IPS-NIHi7 (cell line): ENCODE data around the gene CEP112.

ENCODE experiments used
- DNase-seq: peaks from one replicate; pipeline ENCODE4 v3.0.0; 2012; ENCODE audit warnings: mixed read lengths; ENCODE audit errors: extremely low spot score

Gene CEP112

DNA sequence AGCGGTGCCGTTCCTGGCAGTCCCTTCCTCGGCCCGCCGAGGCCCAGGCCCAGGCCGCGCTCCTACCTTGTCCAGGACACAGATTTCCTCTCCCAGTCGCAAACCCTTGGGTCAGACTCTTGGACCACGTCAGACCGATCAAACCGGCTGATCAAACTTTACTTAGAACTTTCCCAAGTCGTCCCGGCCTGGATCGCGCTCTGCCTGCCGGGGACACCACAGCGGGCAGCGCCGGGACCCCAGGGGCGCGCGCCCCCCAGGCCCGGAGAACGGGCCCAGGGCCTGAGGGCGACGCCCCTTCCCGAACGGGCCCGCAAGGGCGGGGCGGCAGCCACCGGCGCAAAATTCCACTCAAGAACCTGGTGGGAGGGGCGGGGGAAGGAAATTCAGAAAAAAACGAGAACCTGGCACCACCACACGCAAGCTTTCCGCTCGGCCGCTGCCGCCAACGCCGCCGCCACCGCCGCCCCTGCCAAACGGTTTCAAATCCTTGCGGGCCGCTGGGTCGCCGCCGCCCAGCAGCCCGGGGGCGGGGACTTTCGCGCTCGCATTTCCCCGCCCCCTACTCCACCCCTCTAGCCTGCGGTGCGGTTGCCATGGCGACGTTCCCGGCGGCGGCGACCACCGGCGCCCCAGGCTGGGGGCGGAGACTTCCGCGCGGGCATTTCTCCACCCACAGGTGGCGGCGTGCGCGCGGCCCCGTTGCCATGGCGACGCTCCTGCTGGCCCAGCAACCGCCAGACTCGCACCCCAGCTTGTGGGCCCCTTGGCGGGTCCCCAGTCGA is at the start of gene CEP112:
Gene CEP112 (minus strand): TSS at position 541 of the 785 bp plus-strand sequence.
- peak; percentile 97 for DNase-seq

DNA sequence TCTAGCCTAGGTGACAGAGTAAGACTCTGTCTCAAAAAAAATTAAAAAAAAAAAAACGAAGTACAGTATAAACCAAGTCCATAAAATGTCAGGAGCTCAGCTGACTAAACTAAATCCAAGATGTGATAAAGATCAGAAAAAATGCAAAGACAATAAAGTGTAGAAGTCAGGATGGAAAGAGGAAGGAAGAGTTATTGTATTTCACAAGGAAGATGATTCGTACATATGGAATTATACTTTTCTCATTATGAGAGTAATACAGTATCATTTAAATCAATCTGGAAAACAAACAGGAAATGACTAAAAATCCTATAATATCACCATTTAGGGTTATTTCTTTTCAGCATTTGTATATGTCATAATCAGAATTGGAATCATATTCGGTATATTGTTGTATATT is 48.7 kb upstream of the CEP112 start:
- DNase-seq: no peak

DNA sequence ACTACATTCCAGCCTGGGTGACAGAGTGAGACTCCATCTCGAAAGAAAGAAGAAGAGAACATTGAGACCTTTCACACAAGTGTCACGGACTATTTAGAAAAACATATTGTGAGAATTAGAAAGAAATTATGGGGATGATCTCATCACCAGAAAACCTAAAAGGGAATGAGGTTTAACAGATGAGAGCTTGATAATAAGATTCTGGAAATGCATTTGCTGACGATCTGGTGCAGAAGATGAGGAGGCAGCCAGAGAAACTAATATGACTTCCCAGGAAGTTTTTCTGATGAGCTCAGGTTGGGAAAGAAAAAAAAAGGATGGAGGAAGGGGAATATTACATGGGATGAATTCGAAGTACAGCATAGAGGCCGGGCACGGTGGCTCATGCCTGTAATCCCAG is 48.1 kb upstream of the CEP112 start:
- no peak for DNase-seq

DNA sequence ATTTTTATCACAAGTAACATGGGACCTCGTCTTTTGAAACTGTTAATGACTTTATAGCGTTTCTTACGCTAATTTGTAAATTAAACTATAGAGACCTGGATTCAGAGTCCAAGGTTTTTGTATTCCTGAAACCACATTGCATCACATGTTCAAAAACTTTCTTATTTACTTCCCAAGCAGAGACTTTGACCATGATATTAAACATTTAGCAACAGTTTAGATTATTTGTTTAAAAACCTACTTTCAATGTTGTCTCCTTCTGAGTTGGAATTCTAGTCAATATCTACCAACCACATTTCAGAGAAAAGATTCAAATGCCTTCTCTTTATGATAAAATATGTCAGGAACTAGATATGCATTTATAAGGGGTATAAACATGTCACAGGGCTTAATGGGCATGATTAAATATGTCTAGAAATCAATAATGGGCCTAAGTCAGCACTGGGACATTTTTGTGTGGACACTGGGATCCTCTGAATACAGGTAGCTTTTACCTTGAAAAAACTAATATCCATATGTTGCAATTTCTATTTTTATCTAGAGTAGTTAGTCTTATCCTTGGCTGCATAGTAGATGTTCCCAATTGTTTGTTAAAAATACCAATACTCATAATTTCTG is 43.6 kb upstream of the CEP112 start:
- no peak for DNase-seq

DNA sequence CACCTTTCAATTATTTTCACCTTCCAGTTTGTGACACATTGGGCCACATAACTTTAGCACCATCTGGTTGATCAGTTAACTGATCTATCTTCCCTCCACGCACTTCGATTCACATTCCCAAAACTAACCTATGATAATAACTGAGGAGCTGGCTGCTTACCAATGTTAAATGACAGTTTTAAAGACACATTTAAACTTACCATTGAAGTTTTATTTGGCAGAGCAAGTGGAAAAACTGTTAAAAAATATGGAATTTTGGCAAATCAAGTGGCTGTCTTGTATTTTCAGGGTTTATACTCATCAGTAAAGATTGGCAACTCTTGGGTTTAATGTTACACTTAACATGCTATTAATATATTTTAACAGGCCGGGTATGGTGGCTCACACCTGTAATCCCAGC is 42.7 kb upstream of the CEP112 start:
- DNase-seq: no peak

DNA sequence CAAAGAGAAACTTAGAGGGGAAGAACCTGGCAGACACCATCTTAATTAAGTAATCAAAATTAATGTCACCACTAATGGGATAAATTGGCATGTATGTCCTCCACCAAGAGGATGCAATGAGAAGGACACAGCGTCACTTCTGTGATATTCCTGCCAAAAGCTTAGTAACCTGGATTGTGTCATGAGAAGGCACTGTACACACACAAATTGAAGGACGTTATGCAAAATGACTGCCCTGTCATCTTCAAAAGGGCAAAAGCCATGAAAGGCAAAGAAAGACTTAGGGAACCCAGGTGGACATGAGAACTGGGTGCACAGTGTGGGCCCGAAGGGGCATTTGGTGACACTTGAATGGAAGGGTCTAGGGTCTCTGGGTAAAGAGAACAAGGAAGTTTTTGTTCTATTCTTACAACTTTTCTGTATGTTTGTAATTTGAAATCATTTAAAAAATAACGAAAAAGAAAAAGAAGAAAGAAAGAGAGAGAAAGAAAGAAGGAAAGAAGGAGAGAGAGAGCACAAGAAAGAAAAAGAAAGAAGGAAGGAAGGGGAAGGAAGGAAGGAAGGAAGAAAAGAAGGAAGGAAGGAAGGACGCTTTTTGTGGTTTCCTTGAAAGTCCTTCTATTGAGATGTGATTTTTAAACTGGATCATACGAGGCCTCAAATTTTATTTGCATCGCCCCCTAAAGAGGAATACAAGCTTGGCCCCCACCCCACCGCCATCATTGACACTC is 41.3 kb upstream of the CEP112 start:
- DNase-seq: no peak

DNA sequence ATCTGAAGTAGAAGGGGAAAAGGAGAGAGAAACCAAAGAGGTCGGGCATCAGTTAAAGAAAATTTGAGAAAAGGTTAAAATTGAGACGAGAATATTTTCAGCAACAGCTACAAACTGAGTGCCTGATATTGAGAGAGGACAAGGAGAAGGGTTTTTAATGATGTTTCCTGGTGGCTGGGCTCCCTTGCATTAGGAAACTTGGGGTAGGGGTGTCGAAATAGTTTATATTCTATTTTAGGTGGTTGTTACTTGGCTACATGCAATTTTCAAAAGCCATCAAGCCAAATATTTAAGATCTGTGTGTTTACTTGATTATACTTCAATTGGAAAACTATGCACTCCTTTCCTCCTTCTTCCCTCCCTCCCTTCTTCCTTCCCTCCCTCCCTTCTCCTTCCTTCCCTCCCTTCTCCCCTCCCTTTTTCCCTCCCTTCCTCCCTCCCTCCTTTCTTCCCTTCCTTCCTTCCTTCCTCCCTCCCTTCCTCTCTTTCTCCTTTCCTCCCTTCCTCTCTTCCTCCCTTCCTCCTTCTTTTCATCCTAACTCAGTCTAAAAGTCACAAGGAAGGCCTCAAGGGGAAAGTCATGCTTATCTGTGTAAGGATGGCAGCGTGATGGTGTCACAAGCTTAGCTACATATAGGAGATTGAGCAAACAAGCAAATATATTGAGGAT is 39.1 kb upstream of the CEP112 start:
- no peak for DNase-seq

DNA sequence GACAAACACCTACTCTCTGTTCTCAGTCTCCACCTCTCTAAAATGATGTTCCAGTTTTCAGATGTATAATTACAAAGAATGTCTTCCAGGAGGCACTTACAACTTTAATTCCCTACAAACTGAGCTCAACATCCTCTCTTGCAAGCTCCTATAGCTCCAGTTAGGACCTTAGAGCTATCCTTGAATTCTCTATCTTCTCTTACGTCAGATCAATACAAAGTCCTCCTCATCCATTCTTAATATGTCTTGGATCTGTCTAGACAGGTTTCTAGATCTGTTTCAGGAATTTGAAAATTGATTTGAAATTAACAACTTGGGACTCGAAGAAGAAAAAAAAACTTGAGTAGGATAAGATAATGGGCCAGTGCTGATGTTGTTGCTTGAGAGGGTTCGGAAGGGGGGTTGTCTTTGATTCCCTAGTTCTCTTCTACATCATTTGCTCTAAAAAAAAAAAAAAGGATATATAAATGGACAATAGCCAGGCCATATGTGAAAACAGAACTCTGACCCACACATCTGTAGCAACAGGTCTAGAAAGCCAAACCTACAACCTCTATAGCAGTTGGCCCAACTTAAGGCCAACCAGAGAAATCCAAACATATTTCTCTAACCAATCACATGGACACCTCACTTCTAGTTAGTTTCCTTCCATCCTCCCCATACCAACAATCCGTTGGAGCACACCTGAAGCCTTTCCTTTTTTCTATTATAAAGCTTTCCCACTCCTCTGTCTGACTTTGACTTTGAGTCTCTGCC is 38.0 kb upstream of the CEP112 start:
- DNase-seq: no peak

DNA sequence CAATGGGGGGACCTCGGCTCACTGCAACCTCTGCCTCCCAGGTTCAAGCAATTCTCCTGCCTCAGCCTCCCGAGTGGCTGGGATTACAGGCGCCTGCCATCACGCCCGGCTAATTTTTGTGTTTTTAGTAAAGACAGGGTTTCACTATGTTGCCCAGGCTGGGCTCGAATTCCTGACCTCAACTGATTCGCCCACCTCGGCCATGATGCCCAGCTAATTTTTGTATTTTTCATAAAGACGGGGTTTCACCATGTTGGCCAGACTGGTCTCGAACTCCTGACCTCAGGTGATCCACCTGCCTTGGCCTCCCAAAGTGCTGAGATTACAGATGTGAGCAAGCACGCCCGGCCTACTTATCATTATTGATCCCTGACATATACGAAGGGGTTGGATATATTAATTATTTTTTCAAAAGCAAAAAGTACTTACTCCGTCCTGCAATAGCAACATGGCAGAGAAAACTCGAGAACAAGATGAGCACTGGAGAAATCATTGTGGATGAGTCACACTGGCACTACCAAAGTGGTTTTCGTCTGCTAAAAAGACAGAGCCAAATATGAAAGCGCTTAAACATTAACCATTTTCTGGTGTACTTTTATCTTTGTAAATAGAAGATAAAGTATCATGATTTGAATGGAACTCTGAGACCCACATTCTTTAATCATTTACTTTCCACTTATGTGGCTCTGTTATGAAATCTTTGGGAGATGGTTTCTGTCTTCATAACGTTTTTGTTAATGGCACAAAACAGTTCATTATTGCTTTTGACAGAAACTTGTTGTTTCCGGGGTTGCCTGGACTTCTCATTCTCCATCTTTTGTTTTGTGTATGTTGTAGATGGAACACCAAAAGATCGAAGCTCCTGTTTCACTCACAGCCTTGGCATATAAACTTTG is 37.2 kb upstream of the CEP112 start, which contains the start of gene APOH:
Gene APOH (minus strand): TSS at position 529 of the 896 bp plus-strand sequence. CDS start 36 bp downstream, at position 493.
- no peak for DNase-seq

DNA sequence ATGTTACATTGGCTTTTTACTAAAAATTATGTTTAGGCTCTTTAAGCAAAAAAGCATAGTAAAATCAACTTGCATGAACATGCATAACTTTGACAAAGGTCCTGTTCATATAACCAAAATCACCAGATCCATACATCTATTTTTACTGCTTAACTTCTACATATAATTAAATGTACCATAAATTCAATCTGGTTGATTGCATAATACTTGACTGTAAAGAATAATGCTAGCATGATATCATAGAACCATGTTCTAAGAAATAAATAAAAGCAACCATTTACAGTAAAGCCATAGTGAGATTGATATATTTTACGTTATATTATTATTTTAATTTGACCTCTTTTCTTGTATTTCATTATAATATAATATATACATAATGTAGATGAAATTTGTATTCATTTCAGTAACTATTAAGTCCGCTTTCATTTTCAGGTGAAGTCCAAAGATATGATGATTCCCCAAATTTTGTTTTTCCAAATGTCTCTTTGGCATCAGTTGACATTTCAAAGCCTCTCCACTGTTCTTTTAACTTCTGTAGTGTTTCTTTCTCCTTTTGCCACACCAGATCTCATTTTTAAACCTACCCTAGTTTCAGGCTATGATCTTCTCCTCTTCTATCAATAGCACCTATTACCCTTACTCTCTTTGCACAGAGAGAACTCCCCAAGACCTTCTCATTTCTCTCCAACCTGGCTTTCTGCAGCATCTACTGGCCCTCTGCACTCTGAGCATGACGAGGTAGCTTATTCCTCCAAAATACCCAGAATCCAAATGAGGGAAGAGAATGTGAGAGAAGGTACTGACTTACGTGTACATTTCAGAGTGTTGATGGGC is 35.5 kb upstream of the CEP112 start:
- DNase-seq: no peak

DNA sequence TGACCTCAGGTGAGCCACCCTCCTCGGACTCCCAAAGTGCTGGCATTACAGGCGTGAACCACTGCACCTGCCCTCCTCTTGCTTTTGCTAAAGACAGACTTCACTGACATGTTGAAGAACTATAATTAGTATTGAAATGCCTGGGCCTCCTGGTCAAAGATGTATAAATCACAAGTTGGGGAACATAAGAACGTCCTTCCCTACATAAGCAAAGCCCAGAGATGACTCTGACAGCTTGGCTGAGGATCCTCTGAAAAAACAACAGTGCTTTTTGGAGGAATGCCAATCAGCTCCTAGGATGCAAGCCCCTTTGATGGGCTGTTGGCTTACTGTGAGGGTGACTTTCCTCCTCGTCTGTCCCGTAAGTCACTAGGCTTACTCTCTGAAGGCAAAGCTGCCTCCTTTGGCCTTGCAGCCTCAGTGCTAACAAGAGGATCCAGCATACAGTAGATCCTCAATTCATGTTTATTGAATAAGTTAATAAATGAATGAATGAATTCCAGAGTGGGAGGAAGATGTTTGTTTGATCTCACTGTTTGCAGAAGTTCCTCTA is 30.9 kb upstream of the CEP112 start:
- no peak for DNase-seq

DNA sequence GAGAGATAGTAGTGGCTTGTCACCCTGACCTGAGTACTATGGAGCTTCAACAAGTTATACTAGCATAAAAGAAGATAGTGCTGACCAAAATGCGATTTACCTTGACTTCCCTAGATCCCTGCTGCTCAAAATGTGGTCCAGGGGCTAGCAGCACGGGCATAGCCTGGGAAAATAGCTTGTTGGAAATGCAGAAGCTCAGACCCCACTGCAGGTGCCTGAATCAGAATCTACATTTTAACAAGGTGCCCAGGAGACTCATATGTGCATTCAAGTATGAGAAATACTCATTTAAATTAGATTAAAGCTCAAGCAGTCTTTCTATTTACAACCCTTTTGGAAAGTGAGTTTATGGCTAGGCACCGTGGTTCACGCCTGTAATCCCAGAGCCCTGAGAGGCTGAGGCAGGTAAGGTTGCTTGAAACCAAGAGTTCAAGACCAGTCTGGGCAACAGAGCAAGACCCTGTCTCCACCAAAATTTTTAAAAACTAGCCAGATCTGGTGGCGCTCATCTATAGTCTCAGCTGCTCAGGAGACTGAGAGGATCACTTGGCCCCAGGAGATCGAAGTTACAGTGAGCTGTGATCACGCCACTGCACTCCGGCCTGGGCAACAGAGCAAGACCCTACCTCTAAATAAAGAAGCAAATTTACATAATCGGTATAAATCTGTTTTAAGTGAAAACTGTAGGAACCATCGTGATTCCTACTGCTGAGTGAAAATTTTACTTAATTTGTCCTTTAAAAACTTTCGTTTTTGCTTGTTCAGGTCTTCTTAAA is 30.0 kb upstream of the CEP112 start:
- no peak for DNase-seq

DNA sequence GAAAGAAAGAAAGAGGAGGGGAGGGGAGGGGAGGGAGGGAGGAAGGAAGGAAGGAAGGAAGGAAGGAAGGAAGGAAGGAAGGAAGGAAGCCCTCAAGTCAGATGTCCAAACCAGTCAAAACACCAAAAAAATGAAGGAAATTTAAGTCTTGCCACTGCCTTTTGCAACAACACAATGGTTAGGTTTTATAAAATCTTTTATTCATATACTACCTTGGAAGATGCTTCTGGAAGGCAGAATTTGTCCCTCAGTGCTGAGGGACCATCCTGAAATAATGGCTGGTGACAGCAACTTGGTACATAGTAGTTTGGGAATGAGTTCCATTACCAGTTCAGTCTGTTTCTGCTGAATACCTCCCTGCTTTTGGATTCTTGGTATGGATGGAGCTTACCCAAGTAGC is 29.4 kb upstream of the CEP112 start:
- no peak for DNase-seq

DNA sequence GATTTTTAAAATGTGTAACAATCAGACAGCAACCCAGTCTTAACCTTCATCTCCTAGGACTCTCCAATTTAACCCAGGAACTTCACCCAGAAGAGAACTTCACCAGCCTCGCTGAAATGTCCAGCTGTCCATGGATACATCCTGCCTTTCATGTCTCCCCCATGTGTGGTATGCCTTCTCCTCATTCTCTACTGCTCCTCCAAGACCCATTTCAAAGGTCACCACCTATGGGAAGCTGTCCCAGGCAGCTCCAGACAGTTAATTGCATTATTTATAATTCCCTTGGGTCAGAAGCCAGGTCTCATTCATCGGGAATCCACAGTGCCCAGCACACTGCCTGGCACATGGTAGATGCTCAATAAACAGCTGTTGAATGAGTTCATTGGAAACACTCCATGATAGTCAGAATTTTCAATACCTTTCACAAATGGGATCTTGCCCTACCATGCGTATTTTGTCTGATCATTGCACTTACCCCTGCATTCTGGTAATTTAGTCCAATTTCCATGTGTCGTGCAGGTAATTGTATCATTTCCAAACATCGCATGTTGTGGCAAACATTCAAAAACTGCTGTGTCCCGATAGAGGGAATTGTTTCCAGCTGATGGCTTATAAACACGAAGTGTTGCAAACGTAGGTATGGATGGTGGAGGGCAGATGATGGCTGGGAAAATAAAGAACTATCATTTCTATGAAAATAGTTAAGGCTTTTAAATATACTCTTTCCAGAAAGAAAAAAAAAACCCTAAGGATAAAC is 28.3 kb upstream of the CEP112 start:
- no peak for DNase-seq

DNA sequence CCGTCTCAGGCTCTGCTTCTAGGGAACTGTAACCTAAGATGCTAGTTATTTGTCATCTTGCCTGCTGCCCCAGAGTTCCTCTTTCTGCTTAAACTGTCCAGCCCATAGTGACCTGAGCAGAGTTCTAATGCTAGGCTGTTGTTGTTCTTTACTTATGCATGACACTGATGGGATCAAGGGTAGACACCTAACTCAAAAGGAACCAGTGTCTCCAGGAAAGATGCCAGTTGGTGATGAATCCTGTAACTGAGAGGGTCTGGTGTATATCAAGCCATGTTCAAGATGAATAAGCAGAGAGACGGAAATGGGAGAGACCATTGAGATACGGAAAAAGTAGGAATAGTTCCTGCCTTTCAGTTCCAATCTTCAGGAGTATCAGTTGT is 23.6 kb upstream of the CEP112 start:
- no peak for DNase-seq

DNA sequence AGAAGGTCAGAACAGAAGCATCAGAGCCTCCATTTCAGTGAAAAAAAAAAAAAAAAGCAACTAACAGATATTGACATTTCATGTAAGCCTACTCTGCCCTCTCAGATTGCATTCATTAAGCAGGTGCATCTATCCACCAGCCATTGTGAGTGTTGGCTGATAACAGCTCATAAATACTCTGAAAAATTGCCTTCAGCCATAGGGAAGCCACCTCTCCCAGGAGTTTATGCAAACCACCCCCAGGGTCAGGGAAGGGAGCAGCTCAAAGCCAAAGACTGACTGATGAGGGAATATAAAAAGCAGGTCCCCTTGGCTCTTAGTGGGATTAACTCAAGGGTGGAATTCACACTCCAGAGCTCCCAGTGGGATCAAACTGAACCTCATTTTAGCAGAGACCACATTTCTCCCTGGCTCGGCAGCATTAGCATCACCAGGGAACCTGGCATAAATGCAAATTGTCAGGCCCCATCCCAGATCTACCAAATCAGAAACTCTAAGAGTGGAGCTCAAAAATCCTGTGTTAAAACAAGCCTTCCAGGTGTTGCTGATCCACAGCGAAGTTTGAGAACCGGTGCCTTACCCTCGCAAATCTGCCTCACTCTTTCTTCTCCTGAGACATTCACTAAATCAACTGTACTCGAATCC is 23.1 kb upstream of the CEP112 start:
- DNase-seq: no peak
